Measurements from ENCODE around the gene SLC34A1. TPM values are rescaled to one million over a fixed set of nuclear protein-coding genes. Genes with fewer than 3 reads are reported as not detected.
A peak's percentile ranks its signal among the peaks of the same experiment; 100 is the strongest.

Gene SLC34A1
- total RNA-seq, 1 donor from 2014 or later = 0.16 TPM

DNA sequence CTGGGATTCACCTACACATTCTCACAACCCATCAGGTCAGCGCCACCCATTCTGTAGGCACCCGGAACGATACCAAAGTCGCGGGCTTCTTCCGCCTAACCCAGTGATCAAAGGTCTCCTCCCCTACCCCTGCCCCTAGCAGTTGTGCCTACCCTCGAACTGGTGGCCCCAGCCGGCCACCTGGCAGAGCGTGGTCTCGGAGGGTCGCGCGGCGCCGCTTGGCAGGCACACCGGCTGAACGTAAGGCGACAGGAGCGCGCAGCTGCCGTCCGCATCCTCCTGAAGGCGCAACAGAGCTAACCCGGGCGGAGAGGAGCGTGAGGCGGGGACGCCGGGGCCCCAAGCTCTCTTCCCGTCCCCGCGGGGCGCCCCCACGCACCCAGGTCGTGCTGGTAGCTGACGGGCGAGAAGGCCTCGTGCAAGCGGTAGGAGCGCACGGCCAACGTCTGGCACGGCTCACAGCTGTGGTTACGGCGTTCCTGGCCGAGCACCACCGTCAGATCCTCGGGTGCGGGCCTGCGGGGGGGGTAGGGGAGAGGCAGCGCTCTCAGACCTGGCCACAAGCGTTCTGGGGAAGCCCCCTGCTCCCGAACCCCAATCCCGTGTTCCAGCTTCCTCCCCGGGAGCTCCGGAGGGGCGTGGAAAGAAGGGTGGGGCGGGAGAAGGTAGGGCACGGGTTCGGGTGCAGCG, 19.0 kb downstream of the SLC34A1 start:
- Mint-ChIP-seq H3K27ac (ENCODE audit: unreplicated experiment) (no peak overlapping the region), H3K27me3 (ENCODE audit: low read depth) (peaks cover 62% of the 10 kb centered on the region), H3K4me3 (peak overlapping the region; percentile 85), H3K9me3 (no peaks in the 10 kb centered on the region), H3K4me1 (peaks cover 13% of the 10 kb centered on the region), H3K36me3 (ENCODE audit: low read depth) (no peaks in the 10 kb centered on the region)
- no peak for TF ChIP-seq CTCF (conservative IDR thresholded peaks at IDR 0.05)
- DNase-seq (ENCODE audit: low read depth, low spot score) = peak; percentile 21

GRCh38 chr5:177403792-177404640, 19.8 kb downstream of the SLC34A1 start:
- Mint-ChIP-seq H3K9me3 (no peaks in the 10 kb centered on the region), H3K27ac (ENCODE audit: unreplicated experiment) (no peak overlapping the region), H3K36me3 (ENCODE audit: low read depth) (no peaks in the 10 kb centered on the region), H3K4me1 (peaks cover 13% of the 10 kb centered on the region), H3K27me3 (ENCODE audit: low read depth) (peaks cover 65% of the 10 kb centered on the region), H3K4me3 (peak overlapping the region; percentile 47)
- peak; percentile 61 for DNase-seq (ENCODE audit: low read depth, low spot score)
- TF ChIP-seq CTCF (conservative IDR thresholded peaks at IDR 0.05) = peak; percentile 77

DNA sequence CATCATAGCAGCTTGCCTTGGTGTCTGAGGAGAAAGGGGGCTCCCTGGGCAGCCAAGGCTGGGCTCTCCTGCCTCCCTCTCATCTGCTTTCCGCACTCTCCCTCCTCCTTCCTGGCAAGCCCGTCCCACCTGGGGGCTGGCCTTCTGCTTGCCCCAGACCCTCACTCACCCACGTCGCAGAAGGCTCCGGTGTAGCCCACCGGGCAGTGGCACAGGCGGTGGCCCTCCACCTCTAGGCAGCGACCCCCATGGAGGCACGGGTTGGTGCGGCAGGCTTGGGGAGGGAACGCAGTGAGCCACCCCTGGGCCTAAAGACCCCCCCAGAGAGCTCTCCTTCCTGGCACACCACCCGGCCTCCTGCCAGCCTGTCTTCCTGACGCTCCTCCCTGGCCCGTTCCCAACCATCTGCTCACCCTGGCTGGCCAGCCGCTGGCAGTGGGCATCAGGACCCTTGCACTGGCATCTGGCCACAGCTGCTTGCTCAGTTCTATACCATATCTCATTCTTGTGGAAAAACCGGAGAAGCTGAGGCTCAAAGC, 20.5 kb downstream of the SLC34A1 start:
- H3K27me3 Mint-ChIP-seq (ENCODE audit: low read depth) = peaks cover 68% of the 10 kb centered on the region
- H3K9me3 Mint-ChIP-seq = no peaks in the 10 kb centered on the region
- TF ChIP-seq CTCF (conservative IDR thresholded peaks at IDR 0.05) = no peak
- no peak overlapping the region for H3K27ac Mint-ChIP-seq (ENCODE audit: unreplicated experiment)
- H3K36me3 Mint-ChIP-seq (ENCODE audit: low read depth) = no peaks in the 10 kb centered on the region
- peak overlapping the region; percentile 44 for H3K4me3 Mint-ChIP-seq
- H3K4me1 Mint-ChIP-seq = peaks cover 13% of the 10 kb centered on the region
- DNase-seq (ENCODE audit: low read depth, low spot score) = no peak

GRCh38 chr5:177405312-177405711, 21.1 kb downstream of the SLC34A1 start:
- Mint-ChIP-seq H3K9me3 (no peaks in the 10 kb centered on the region), H3K27ac (ENCODE audit: unreplicated experiment) (no peak overlapping the region), H3K36me3 (ENCODE audit: low read depth) (no peaks in the 10 kb centered on the region), H3K27me3 (ENCODE audit: low read depth) (peaks cover 68% of the 10 kb centered on the region), H3K4me1 (peaks cover 13% of the 10 kb centered on the region), H3K4me3 (no peak overlapping the region)
- DNase-seq (ENCODE audit: low read depth, low spot score) = no peak
- TF ChIP-seq CTCF (conservative IDR thresholded peaks at IDR 0.05) = no peak

GRCh38 chr5:177405805-177406204, 21.6 kb downstream of the SLC34A1 start:
- peaks cover 13% of the 10 kb centered on the region for H3K4me1 Mint-ChIP-seq
- no peaks in the 10 kb centered on the region for H3K36me3 Mint-ChIP-seq (ENCODE audit: low read depth)
- peak overlapping the region; percentile 31 for H3K4me3 Mint-ChIP-seq
- no peak overlapping the region for H3K27ac Mint-ChIP-seq (ENCODE audit: unreplicated experiment)
- DNase-seq (ENCODE audit: low read depth, low spot score) = no peak
- no peak for TF ChIP-seq CTCF (conservative IDR thresholded peaks at IDR 0.05)
- peaks cover 68% of the 10 kb centered on the region for H3K27me3 Mint-ChIP-seq (ENCODE audit: low read depth)
- H3K9me3 Mint-ChIP-seq = no peaks in the 10 kb centered on the region
